CD4-positive, alpha-beta memory T cell (primary cell): ENCODE measurements around the gene ZPR1. TPM values are rescaled to one million over a fixed set of nuclear protein-coding genes. Genes with fewer than 3 reads are reported as not detected.

Experiments used
- CTCF ChIA-PET: fragments of 350-600 bp; sonication (Branson Sonifier 250); formaldehyde crosslinking; loops from one replicate; lab custom pipeline; 2021; ENCODE audit warnings: inconsistent platforms; ENCODE audit not compliant: partially characterized antibody; lab: Charles Lee
- POLR2A ChIA-PET: fragments of 350-600 bp; sonication (Branson Sonifier 250); formaldehyde crosslinking; loops from one replicate; lab custom pipeline; 2021; ENCODE audit not compliant: partially characterized antibody; lab: Charles Lee
- DNase-seq, 5 donors: peaks; one replicate each; pipeline versions ENCODE4 v3.0.0 to v3.0.0-alpha.2; 2020 to 2022; ENCODE audit warnings: mixed read lengths in 1 of 5
- H3K27ac ChIP-seq: one replicate; pipeline ENCODE4 v1.7.0; 2013; ENCODE audit warnings: low read depth, low read length
- H3K27me3 ChIP-seq: 2 replicates; pipeline ENCODE4 v1.7.0; 2013; ENCODE audit warnings: mild to moderate bottlenecking, low read length, moderate library complexity; ENCODE audit not compliant: insufficient read depth
- H3K36me3 ChIP-seq: 2 replicates; pipeline ENCODE4 v1.7.0; 2013; ENCODE audit warnings: mild to moderate bottlenecking, low read length, moderate library complexity; ENCODE audit not compliant: insufficient read depth
- H3K4me1 ChIP-seq: 2 replicates; pipeline ENCODE4 v1.7.0; 2013; ENCODE audit warnings: mild to moderate bottlenecking, low read length, moderate library complexity; ENCODE audit not compliant: insufficient read depth
- H3K4me3 ChIP-seq, 2 donors: one replicate each; pipeline ENCODE4 v1.7.0; 2013; ENCODE audit warnings: low read length in 2 of 2, mild to moderate bottlenecking in 1 of 2
- H3K9me3 ChIP-seq, 2 donors: one replicate each; pipeline ENCODE4 v1.7.0; 2013; ENCODE audit warnings: low read length in 2 of 2, control low read depth in 1 of 2; ENCODE audit not compliant: control insufficient read depth in 1 of 2
- H3K27ac Mint-ChIP-seq, 7 donors: one replicate each; pipeline ENCODE4 v1.8.0; 2020 to 2021; ENCODE audit warnings: mixed read lengths in 7 of 7, mild to moderate bottlenecking in 6 of 7, inconsistent platforms in 3 of 7, moderate library complexity in 3 of 7
- H3K27me3 Mint-ChIP-seq, 2 donors: one replicate each; pipeline ENCODE4 v1.8.0; 2020 to 2021; ENCODE audit warnings: mixed read lengths in 2 of 2
- H3K36me3 Mint-ChIP-seq, 2 donors: one replicate each; pipeline ENCODE4 v1.8.0; 2020 to 2021; ENCODE audit warnings: mixed read lengths in 2 of 2, inconsistent platforms in 1 of 2, mild to moderate bottlenecking in 1 of 2
- H3K4me1 Mint-ChIP-seq, 4 donors: one replicate each; pipeline ENCODE4 v1.8.0; 2020 to 2021; ENCODE audit warnings: mixed read lengths in 4 of 4, mild to moderate bottlenecking in 1 of 4
- H3K4me3 Mint-ChIP-seq, 8 donors: one replicate each; pipeline ENCODE4 v1.8.0; 2020 to 2021; ENCODE audit warnings: mixed read lengths in 8 of 8, mild to moderate bottlenecking in 7 of 8, moderate library complexity in 6 of 8, inconsistent platforms in 3 of 8
- H3K9me3 Mint-ChIP-seq, 8 donors: one replicate each; pipeline ENCODE4 v1.8.0; 2020 to 2021; ENCODE audit warnings: mixed read lengths in 8 of 8, mild to moderate bottlenecking in 5 of 8, inconsistent platforms in 3 of 8, moderate library complexity in 1 of 8
- intact Hi-C: fragments of 100-400 bp; cut with micrococcal nuclease; formaldehyde crosslinking; loops from one replicate; pipeline ENCODE4 v1.15.1; 2023
- polyA plus RNA-seq, 2 donors: library from polyadenylated mRNA; unstranded; fragments of 300-500 nt; fragmentation: Illumina TruSeq; gene quantifications; one replicate each; pipeline ENCODE4 v1.2.3, GENCODE V29; 2021
- total RNA-seq, 2 experiments: library from RNA; stranded (reverse); gene quantifications; one replicate each; pipeline ENCODE4 v1.2.3, GENCODE V29; 2021

The ZPR1 gene
- total and polyA plus RNA-seq, 4 experiments from 2014 or later: 45.8 to 73.4 (median 53.8) TPM

GRCh38 chr11:116822575-116822974 is 34.8 kb upstream of the ZPR1 start:
- intact Hi-C loops: no loop called here

GRCh38 chr11:116821050-116821918 is 33.5 kb upstream of the ZPR1 start:
- ChIA-PET POLR2A (interaction anchor here (1.7 kb wide), 1 partner anchor 15 kb away, joined by 3 read pairs; no protein-coding TSS in a partner anchor), CTCF (interaction anchor here (1.8 kb wide), 1 partner anchor 16 kb away, joined by 10 read pairs; the partner anchor contains the start of gene APOA1)
- H3K4me1 Mint-ChIP-seq: no peaks in the 10 kb centered on the region
- H3K36me3 ChIP-seq: no peaks in the 10 kb centered on the region
- no peak overlapping the region for H3K4me3 Mint-ChIP-seq
- no peaks in the 10 kb centered on the region for H3K4me1 ChIP-seq
- no peaks in the 10 kb centered on the region for H3K9me3 Mint-ChIP-seq
- no peak overlapping the region for H3K4me3 ChIP-seq
- peak overlapping the region in 1 of 7 donors; percentile 1 for H3K27ac Mint-ChIP-seq
- no peaks in the 10 kb centered on the region for H3K27me3 ChIP-seq
- DNase-seq: no peak
- no peak overlapping the region for H3K27ac ChIP-seq
- intact Hi-C loops: no loop called here
- H3K9me3 ChIP-seq: no peaks in the 10 kb centered on the region
- H3K27me3 Mint-ChIP-seq: no peaks in the 10 kb centered on the region
- H3K36me3 Mint-ChIP-seq: no peaks in the 10 kb centered on the region

More at GRCh38 chr11:116822575-116822974, 34.8 kb upstream of the ZPR1 start:
- H3K4me3 Mint-ChIP-seq: no peak overlapping the region
- H3K9me3 ChIP-seq: no peaks in the 10 kb centered on the region
- H3K36me3 ChIP-seq: no peaks in the 10 kb centered on the region
- H3K4me1 ChIP-seq: no peaks in the 10 kb centered on the region
- POLR2A ChIA-PET: interaction anchor here (0.7 to 1.7 kb wide), 2 partner anchors 13 to 66 kb away, joined by 3 read pairs; no protein-coding TSS in a partner anchor
- H3K27ac ChIP-seq: no peak overlapping the region
- H3K36me3 Mint-ChIP-seq: no peaks in the 10 kb centered on the region
- no peaks in the 10 kb centered on the region for H3K4me1 Mint-ChIP-seq
- H3K9me3 Mint-ChIP-seq: no peaks in the 10 kb centered on the region
- no peak overlapping the region for H3K4me3 ChIP-seq
- no peaks in the 10 kb centered on the region for H3K27me3 ChIP-seq
- DNase-seq: no peak
- no peaks in the 10 kb centered on the region for H3K27me3 Mint-ChIP-seq
- H3K27ac Mint-ChIP-seq: no peak overlapping the region
- CTCF ChIA-PET: interaction anchor here (1.3 to 1.5 kb wide), 2 partner anchors 11 to 13 kb away, joined by 3 to 7 read pairs; no protein-coding TSS in a partner anchor

GRCh38 chr11:116819049-116819448 is 31.2 kb upstream of the ZPR1 start:
- Histone ChIP-seq H3K4me1 (no peaks in the 10 kb centered on the region), H3K4me3 (no peak overlapping the region), H3K27me3 (no peaks in the 10 kb centered on the region), H3K36me3 (no peaks in the 10 kb centered on the region), H3K9me3 (no peaks in the 10 kb centered on the region), H3K27ac (no peak overlapping the region)
- Mint-ChIP-seq H3K9me3 (no peaks in the 10 kb centered on the region), H3K4me3 (no peak overlapping the region), H3K27ac (peak overlapping the region in 1 of 7 donors; percentile 25), H3K4me1 (no peaks in the 10 kb centered on the region), H3K36me3 (no peaks in the 10 kb centered on the region), H3K27me3 (no peaks in the 10 kb centered on the region)
- CTCF ChIA-PET: interaction anchor here (0.8 to 1.3 kb wide), 2 partner anchors 17 to 28 kb away, joined by 3 to 5 read pairs; partner anchors contain the start of gene APOA5
- DNase-seq: no peak
- intact Hi-C loops: no loop called here
- POLR2A ChIA-PET: no interaction called here

GRCh38 chr11:116814502-116814901 is 26.7 kb upstream of the ZPR1 start:
- Mint-ChIP-seq H3K4me3 (no peak overlapping the region), H3K36me3 (no peaks in the 10 kb centered on the region), H3K27me3 (no peaks in the 10 kb centered on the region), H3K9me3 (no peaks in the 10 kb centered on the region), H3K4me1 (no peaks in the 10 kb centered on the region), H3K27ac (no peak overlapping the region)
- ChIA-PET POLR2A (no interaction called here), CTCF (no interaction called here)
- H3K36me3 ChIP-seq: no peaks in the 10 kb centered on the region
- H3K4me3 ChIP-seq: no peak overlapping the region
- H3K9me3 ChIP-seq: no peaks in the 10 kb centered on the region
- H3K27ac ChIP-seq: no peak overlapping the region
- no peaks in the 10 kb centered on the region for H3K4me1 ChIP-seq
- intact Hi-C loops: no loop called here
- no peak for DNase-seq
- no peaks in the 10 kb centered on the region for H3K27me3 ChIP-seq

- POLR2A ChIA-PET: no interaction called here
These were observed 26.1 kb upstream of the ZPR1 start for GRCh38 chr11:116813781-116814471.

GRCh38 chr11:116813170-116813569 is 25.3 kb upstream of the ZPR1 start:
- H3K36me3 ChIP-seq: no peaks in the 10 kb centered on the region
- intact Hi-C loops: no loop called here
- H3K4me1 ChIP-seq: no peaks in the 10 kb centered on the region
- POLR2A ChIA-PET: no interaction called here
- no peaks in the 10 kb centered on the region for H3K36me3 Mint-ChIP-seq
- H3K4me1 Mint-ChIP-seq: no peaks in the 10 kb centered on the region
- H3K9me3 ChIP-seq: no peaks in the 10 kb centered on the region
- H3K9me3 Mint-ChIP-seq: no peaks in the 10 kb centered on the region
- no peak for DNase-seq
- CTCF ChIA-PET: interaction anchor here (0.6 to 1.8 kb wide), 3 partner anchors 22 to 293 kb away, joined by 3 to 10 read pairs (median 7); partner anchors contain the start of gene APOA5
- no peak overlapping the region for H3K4me3 Mint-ChIP-seq
- H3K27ac Mint-ChIP-seq: no peak overlapping the region
- no peak overlapping the region for H3K27ac ChIP-seq
- H3K27me3 ChIP-seq: no peaks in the 10 kb centered on the region
- peaks cover 0 to 2% of the 10 kb centered on the region in 2 donors for H3K27me3 Mint-ChIP-seq
- H3K4me3 ChIP-seq: no peak overlapping the region

More at GRCh38 chr11:116813781-116814471, 26.1 kb upstream of the ZPR1 start:
- Mint-ChIP-seq H3K36me3 (no peaks in the 10 kb centered on the region), H3K9me3 (no peaks in the 10 kb centered on the region), H3K27ac (no peak overlapping the region), H3K4me3 (no peak overlapping the region), H3K27me3 (peaks cover 0 to 2% of the 10 kb centered on the region in 2 donors), H3K4me1 (no peaks in the 10 kb centered on the region)
- H3K27me3 ChIP-seq: no peaks in the 10 kb centered on the region
- CTCF ChIA-PET: interaction anchor here (0.6 to 1.8 kb wide), 3 partner anchors 22 to 292 kb away, joined by 3 to 10 read pairs (median 7); partner anchors contain the start of gene APOA5
- DNase-seq: no peak
- no peaks in the 10 kb centered on the region for H3K9me3 ChIP-seq
- no peak overlapping the region for H3K27ac ChIP-seq
- H3K4me3 ChIP-seq: no peak overlapping the region
- H3K4me1 ChIP-seq: no peaks in the 10 kb centered on the region
- H3K36me3 ChIP-seq: no peaks in the 10 kb centered on the region
- intact Hi-C loops: no loop called here

- Histone ChIP-seq H3K27me3 (no peaks in the 10 kb centered on the region), H3K9me3 (no peaks in the 10 kb centered on the region), H3K4me1 (no peaks in the 10 kb centered on the region), H3K27ac (no peak overlapping the region), H3K36me3 (no peaks in the 10 kb centered on the region), H3K4me3 (no peak overlapping the region)
- intact Hi-C loops: no loop called here
- no peaks in the 10 kb centered on the region for H3K9me3 Mint-ChIP-seq
- H3K27ac Mint-ChIP-seq: no peak overlapping the region
- H3K4me1 Mint-ChIP-seq: no peaks in the 10 kb centered on the region
- CTCF ChIA-PET: interaction anchor here (1.8 kb wide), 1 partner anchor 21 kb away, joined by 7 read pairs; the partner anchor contains the start of gene APOA5
- DNase-seq: no peak
- POLR2A ChIA-PET: no interaction called here
- no peak overlapping the region for H3K4me3 Mint-ChIP-seq
- no peaks in the 10 kb centered on the region for H3K36me3 Mint-ChIP-seq
- peaks cover 2% of the 10 kb centered on the region in 2 donors for H3K27me3 Mint-ChIP-seq
These were observed 24.3 kb upstream of the ZPR1 start for GRCh38 chr11:116812109-116812508.
